ENCODE results near the gene LCN2. TPM values are rescaled to one million over a fixed set of nuclear protein-coding genes. Genes with fewer than 3 reads are reported as not detected.
A peak's percentile ranks its signal among the peaks of the same experiment; 100 is the strongest.
"Not testable (repeated sequence)": the region's sequence is repeated elsewhere in the genome, so short reads cannot be mapped to it uniquely, and the experiment has no call there.

LCN2 gene
- total RNA-seq, 1 donor from 2014 or later, result not detected

DNA sequence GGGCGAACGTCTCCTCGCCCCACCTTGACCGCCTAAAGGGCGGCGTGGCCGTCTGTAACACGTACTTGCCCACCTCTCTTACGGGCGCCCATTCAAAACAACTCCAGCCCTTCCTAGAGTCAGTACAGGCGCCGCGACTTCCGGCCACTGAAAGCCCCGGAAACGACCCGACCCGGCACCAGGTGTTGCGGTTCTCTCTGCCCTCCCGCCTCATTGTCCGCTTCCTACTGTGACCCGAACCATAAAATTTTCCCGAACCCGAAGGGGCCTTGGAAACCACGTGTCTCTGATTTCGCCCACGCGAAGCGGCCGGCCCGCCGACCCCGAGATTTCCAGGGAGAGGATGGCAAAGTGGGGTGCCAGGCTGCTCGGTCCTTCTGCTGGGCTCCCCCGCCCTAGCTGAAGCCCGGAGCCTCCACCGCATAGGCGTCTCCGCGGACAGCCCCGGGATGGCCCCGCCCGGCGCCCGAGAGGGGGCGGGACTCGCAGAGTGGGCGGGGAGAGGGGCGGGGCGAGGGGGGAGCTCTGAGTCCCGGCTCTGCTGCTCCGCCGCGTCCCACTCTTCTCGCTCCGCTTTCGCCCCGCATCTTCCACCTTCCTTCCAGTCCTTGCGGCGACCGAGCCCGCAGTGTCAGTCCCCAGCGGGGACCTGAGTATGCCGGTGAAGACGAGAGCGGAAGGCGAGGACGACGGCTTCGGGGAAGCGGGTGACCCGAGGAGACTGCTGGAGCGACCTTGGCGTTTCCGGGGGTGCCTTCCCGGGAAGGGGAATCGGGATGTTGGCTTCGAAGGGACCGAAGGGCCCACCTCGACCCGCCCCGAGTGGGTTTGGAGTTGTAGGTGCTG is 21.0 kb upstream of the LCN2 start:
- DNase-seq (ENCODE audit: low read depth, low spot score), result peak; percentile 49

DNA sequence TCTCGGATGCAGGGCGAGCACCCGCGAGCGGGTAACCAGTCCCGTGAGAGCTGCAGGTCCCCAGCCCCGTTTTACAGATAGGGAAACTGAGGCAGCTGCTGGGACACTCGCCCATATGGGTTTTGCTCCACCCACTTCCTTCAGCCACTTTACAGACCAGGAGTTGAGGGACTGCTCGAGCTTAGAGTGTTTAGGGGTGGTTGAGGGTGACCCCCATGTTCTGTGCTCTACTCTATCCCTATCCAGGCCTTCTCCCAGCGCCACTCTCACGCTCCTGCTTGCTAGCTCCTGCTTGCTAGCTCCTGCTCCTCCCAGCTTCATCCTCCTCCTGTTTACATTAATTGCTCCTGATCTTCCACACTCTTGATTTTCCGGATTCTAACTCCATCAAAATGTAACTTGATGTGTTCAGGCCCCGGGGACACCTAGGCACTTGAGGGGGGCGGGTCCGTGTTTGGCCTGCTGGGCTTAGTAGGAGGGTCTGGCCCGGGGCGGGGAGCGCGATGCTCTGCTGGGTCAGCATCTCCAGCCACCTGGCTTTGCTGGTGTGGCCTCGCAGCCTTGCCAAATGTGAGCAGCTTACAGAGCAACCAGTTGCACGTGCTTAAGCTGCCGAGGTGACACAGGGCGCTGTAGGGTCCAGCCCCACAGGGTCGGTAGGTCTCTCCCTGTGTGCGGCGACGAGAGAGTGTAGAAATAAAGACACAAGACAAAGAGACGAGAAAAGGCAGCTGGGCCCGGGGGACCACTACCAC is 20.2 kb upstream of the LCN2 start:
- DNase-seq (ENCODE audit: low read depth, low spot score), result no peak

DNA sequence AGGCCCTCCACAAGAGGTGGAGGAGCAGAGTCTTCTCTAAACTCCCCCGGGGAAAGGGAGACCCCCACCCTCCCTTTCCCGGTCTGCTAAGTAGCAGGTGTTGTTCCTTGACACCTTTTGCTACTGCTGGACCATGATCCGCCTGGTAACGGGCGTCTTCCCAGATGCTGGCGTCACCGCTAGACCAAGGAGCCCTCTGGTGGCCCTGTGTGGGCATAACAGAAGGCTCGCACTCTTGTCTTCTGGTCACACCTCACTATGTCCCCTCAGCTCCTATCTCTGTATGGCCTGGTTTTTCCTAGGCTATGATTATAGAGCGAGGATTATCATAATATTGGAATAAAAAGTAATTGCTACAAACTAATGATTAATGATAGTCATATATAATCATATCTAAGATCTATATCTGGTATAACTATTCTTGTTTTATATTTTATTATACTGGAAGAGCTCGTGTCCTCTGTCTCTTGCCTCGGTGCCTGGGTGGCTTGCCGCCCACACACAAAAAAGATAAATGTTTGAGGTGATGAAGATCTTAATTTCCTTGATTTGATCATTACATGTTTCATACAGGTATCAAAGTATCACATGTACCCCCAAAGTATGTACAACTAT is 19.2 kb upstream of the LCN2 start:
- not testable (repeated sequence) for DNase-seq (ENCODE audit: low read depth, low spot score)

DNA sequence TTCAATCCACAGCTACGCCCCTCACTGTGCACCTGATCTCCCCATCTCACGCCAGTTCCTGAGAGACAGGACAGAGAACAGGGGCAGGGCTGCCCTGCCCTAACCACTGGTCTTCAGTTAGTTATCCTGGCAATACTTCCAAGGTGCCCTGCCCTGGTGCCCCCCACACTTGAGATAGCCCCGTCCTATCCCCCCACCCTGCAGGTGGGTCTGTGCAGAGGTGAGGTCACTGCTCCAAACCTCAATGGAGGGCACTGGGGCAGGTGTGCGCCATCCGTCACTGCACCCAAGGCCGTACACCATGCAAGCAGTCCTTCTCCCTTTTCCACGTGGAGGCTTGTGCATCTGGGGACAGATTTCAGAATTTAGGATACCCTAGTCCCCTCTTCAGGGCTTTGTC is 18.6 kb upstream of the LCN2 start:
- not testable (repeated sequence) for DNase-seq (ENCODE audit: low read depth, low spot score)

DNA sequence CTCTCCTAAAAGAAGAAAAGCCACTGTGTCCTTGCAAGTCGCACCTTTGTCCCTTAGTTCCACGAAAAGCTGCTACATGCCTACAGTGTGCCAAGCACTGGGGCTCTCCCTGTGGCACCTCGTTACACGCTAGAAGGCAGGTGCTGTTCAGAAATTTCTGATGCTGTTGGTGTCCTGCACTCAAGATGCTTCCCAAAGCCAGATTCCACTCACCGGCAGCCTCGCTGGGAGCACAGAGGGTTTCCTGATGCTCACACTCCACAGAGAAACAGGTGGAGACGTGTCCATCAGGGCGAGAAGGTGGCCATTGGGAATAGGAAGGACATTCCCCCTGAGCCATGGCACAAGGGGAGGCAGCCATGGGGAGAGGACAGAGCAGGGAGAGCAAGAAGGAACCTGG is 17.9 kb upstream of the LCN2 start:
- DNase-seq (ENCODE audit: low read depth, low spot score), result not testable (repeated sequence)

DNA sequence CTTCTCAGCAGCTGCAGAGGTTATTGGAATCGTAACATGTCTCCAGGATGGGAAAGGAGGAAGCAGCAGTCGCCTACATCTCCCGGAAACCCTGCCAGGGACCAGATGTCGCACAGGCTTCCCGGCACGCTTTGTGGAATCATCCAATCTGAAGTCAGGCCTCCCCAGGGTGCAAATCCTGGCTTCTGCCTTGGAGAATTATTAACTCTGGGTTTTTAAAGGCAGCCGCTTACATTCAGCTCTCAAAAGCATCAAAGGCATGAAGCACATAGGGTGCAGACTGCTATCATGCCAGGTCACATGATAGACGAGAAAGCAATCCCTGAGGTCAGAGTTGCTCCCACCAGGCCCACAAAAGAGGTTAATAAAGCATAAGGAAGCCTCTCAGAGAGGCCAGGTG is 17.1 kb upstream of the LCN2 start:
- DNase-seq (ENCODE audit: low read depth, low spot score), result not testable (repeated sequence)

DNA sequence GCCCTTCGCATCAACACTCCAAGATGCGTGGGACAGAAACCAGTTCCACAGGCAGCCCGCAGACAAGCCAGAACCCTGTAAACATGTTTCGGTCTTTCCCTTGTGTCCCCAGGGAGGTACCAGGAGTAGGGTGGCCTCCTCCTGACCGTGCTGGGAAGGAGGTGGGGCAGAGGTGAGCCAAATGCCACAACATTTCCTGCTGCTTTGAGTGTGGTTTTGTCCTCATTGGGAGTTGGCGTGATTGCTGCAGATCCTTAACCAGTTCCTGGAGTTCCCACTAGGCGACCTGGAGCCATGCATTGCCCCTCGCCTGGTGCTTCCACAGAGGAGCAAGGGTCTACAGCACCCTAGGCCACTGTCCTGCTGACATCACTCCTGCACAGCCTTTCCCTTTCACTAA is 13.7 kb upstream of the LCN2 start:
- DNase-seq (ENCODE audit: low read depth, low spot score), result not testable (repeated sequence)

DNA sequence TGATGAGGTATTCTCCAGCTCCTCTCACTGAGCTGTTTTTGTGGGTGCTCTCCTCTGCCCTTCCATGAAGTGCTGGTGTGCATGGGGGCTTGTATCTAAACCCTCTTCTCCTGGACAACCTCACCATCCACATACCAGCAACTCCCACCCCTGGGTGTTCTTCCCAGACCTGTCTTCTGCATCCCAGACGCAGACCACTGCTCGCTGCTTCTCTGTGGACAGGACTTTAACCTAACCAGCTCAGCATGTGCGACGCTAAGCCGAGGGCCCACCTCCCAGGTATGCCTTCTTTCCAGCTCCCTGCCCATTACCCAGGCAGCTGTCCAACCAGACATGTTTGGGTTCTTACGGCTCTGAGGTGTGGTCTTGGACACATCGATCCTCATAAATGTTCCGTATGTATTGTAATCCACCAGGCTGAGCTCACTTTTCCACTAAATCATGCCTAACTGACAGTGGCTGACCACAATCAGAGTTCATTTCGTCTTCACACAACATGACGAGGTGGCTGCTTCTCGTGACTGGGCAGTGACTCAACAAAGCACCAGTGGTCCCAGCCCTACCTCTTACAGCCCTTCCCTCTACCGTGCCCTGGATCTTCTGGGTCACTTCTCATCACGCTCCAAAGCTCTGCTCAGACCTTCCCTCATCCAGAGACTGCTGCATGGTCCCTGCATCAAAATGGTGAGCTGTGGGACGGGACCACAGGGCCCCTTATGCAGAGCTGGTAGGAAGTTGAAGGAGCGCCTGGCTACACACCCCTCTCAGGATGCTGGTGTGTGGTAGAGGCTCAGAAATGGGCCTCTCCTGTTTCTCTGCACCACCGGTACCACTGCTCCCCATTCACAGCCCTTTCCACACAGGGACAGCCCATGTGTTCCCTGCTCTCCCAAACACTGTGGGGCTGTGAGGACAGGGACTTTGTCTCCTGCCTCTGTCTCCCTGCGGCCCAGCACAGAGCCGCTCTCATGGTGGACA is 12.1 kb upstream of the LCN2 start:
- DNase-seq (ENCODE audit: low read depth, low spot score), result no peak

DNA sequence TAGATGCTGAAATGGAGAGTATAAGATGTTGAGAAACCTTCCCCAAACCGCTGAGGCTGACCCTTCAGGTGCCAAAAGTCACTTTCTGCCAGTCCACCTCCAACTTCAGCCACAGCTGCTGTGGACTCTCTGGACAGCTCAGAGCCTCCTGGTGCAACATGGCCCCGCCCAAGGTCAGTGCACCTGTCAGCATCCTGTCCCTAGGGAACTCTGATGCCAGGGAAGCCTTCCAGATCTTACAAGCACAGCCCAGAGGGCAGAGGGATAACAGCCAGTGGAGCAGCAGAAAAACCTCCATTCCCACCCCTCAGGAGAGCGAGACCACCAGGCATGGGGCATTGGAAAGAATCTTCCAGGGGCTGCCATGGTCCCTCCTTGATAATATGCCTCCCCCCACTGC is 11.3 kb upstream of the LCN2 start:
- no peak for DNase-seq (ENCODE audit: low read depth, low spot score)

DNA sequence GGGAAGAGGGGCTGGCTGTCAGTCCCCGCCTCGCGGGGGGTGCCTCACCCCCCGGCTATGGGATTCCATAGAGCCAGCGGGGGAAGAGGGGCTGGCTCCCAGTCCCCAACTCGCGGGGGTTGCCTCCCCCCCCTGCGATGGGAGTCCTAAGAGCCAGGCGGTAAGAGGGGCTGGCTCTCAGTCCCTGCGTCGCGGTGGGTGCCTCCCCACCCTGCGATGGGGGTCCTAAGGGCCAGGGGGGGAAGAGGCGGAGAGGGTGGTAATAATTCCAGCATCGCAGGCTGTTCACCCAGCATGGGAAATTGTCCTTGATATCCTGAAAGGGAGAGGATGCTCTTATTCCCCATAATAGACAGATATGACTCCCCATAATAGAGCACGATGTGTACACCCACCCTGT is 9.6 kb upstream of the LCN2 start:
- DNase-seq (ENCODE audit: low read depth, low spot score), result no peak

DNA sequence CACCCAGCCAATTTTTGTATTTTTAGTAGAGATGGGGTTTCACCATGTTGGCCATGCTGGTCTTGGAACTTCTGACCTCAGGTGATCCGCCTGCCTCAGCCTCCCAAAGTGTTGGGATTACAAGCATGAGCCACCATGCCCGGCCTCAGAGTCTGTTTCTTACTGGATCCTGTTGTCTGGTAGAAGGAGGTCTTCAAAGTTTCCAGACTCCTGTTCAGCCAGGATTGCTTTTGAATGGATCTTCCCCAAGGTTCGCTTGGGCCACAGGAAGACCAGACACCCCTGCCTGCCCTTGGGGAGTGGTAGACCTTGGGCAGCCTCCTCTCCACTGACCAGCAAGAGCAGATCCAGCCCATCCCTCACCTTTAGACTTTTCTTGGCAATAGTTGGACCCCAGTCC is 7.6 kb upstream of the LCN2 start:
- DNase-seq (ENCODE audit: low read depth, low spot score), result no peak

DNA sequence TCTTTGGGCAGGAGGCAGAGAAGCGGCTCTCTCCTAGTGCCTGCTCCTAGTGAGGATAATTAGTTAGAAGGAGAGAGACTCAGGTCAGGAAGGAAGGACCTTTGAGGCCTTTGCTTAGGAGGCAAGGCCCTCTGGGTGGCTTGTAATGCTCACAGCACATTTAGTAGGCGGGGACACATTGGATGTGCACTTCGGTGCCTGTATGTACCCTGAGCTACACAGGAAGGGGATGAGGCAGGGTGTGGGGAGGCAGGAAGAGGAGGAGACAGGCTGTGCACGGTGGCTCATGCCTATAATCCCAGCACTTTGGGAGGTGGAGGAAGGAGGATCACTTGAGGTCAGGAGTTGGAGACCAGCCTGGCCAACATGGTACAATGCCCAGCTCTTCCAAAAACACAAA is 7.2 kb upstream of the LCN2 start:
- DNase-seq (ENCODE audit: low read depth, low spot score), result no peak

DNA sequence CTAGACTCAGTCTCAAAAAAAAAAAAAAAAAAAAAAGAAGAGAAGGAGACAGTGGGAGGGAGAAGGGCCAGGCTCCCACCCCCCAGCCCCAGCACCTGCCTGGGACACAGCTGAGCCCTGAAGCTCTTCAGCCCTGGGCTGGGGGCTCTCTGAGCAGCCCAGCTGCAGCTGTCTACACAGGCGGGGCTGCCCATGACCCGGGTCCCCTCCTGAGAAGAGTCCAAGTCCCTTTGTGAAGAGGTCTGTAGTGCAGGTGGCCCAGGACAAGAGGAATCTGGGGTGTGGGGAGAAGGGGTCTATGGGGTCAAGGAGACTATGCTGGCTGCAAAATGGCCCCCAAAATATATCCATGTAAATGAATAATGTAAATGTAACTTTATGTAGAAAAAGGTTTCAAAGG is 6.7 kb upstream of the LCN2 start:
- no peak for DNase-seq (ENCODE audit: low read depth, low spot score)

DNA sequence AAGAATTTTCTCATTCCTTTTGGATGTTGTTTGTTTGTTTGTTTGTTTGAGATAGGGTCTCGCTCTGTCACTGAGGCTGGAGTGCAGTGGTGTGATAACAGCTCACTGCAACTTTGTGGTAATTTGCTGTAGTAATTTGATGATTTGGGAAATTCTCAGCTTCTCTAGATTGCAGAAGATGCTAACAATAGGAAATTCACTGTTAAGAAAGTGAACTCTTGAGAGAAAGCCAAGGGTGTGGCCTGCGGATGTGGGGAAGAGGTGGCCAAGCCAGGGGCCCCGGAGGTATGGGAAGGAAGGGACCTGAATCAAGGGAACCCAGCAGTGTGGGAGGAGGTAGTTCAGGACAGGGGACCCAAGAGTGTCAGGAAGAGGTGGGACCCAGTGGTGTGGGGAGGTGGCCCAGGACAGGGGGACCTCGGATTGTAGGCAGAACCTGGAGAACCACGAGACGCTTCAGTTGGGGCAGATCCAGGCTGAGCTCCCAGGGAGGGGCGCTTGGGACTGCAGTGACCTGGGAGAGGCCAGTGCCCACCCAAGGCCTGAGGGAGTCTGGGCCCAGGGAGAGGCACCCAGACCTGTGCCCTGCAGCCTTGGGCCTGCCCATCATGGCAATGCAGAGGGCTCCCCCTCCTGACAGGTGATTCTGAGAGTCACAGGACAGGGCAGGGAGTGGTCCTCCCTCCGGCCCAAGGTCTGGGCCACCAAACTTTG is 5.6 kb upstream of the LCN2 start:
- DNase-seq (ENCODE audit: low read depth, low spot score), result no peak

DNA sequence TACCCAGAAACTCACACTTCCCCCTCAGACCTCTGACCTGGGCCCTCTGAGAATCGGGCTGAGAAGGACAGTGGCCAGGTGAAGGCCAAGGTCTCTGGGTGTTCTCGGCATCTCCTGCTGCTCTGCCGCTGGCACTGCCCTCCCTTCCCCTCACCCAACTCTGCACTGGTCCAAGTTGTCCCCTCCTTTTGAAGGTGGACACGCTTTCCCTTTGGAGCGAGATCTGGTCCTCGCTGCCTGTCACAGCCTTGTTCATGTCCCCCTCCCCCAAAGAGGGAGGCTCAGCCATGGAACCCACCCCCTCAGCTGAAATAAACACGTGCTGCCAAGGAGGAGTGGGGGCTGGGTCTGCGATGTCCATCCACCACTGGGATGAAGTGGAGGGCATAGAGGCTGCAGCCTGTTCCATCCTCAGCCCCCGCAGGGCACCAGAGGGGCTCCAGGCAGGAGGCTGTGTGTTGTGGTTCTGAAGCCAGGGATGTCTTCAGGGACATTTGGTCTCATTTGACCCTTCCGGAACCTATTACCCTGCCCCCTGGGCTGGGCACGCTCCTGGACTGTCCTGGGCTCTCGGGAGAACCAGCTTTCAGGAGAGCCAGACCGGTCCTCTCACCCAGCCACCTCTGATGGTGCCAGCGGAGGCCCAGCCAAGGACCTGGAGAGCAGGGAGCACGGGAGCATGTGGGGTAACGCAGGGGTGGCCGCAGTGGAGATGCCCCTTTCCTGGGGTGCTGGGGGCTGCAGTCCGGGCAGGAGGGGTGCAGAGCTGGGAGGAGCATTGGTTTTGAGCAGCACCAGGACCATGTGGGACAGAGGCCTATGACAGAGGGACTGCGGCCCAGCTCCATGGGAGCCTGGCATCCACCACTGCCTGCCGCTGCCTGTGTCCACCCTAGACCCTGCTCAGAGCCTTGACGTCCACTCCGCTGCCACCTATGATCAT is 4.7 kb upstream of the LCN2 start:
- no peak for DNase-seq (ENCODE audit: low read depth, low spot score)

DNA sequence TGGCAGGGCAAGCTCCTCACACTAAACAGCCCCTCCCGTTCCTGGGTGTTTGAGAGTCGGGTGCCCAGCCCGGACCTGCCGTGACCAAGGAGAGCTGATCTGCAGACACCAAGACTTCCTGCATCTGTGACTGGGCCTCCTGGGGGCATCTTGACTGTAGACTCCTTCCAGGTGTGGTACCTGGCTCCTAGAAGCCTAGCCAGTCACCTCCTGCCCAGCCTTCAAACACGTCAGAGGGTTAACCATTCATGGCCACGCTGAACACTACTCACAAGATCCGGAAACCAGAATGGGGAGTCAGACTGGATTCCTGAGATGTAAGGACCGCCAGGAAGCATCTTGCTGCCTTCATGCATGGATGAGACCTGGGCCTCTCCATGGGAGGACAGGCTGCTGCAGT is 3.7 kb upstream of the LCN2 start:
- DNase-seq (ENCODE audit: low read depth, low spot score), result no peak

DNA sequence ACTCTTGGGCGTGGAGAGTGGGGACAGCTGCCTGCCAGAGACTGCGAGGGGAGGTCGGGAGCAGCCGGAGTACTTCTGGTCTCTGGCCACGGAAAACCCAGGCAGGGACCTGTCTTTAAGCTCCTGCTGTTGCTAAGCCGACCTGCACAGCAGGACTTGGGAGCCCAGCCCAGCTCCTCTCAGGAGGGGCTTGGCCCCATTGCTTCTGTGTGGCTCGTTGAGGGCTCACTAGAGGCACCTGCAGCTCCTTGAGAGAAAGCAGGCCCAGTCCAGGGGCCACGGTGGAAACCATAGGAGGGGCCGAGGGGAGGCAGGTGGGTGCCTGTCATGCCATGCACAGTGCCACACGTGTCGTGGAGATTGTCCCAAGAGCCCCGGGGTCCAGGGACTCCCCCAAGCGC is 3.3 kb upstream of the LCN2 start:
- no peak for DNase-seq (ENCODE audit: low read depth, low spot score)

DNA sequence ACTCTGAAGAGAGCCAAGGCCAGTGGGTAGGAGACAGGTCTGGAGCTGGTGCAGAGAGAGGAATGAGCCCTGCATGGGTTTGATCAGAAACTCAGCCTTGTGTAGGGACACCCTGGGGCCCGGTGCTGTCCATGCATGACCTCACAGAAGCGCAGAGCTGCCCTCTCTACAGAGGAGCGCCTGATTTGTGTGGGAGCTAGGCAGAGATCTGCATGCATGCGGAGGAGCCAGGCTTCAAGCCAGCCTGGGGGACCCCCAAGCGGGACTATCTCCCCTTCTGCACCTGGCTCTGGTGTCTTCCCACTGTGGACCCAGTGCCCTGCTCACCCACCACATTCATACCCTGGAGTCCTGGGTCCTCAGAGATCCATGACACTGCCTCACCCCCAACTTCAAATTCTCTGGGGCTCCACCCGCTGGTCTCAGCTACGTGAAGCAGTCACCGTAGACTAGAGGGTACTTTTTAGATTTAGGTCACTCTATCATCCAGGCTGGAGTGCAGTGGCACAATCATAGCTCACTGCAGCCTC is 2.6 kb upstream of the LCN2 start:
- DNase-seq (ENCODE audit: low read depth, low spot score), result no peak

DNA sequence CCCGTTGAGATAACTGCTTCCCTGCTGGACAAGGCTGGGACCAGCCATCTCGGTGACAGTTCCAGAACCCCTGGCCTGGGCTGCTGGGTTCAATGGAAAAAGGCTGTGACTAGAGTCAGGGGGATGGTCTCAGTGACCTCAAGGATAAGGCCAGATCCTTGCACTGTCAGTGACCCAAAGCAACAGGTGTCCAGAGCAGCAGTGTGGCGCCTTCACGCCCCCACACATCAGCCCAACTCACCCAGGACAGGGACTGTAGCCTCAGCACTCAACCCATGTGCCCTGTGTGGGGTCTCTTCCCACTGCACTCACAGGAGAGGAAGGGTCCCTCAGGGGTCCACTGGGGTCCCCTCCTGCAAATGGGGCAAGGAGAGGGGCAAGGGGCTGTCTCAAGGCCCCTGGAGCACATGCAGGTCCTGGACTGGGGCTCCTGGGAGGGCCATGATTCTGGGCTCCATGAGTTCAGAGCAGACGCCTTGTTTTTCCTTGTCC is 698 bp upstream of the LCN2 start:
- DNase-seq (ENCODE audit: low read depth, low spot score), result no peak
